Tibial artery (tissue), 4 donors: ENCODE data around the gene CCND2.
A peak's percentile ranks its signal among the peaks of the same experiment; 100 is the strongest.

ENCODE experiments used
- DNase-seq, 2 donors: peaks; one replicate each; pipeline ENCODE4 v3.0.0-alpha.2; 2019
- H3K27ac ChIP-seq, 2 donors: fragments of 200-600 bp; sonication (generic) in 1 of 2; 1 replicate in 1 of 2; 2 replicates in 1 of 2; pipeline ENCODE4 v1.5.1; 2018 to 2019; ENCODE audit warnings: mild to moderate bottlenecking in 1 of 2
- H3K27me3 ChIP-seq, 2 donors: fragments of 200-600 bp; sonication (generic) in 1 of 2; one replicate each; pipeline versions ENCODE4 v1.5.1 to v1.6.0; 2016 to 2019
- H3K36me3 ChIP-seq, 3 donors: fragments of 200-600 bp; sonication (generic) in 2 of 3; one replicate each; pipeline ENCODE4 v1.5.1; 2016 to 2019; ENCODE audit warnings: mild to moderate bottlenecking in 2 of 3
- H3K4me1 ChIP-seq, 4 donors: fragments of 200-600 bp; sonication (generic) in 2 of 4; 1 replicate in 3 of 4; 2 replicates in 1 of 4; pipeline ENCODE4 v1.5.1; 2016 to 2019
- H3K4me3 ChIP-seq, 2 donors: fragments of 200-600 bp; sonication (generic) in 1 of 2; 1 replicate in 1 of 2; 2 replicates in 1 of 2; pipeline ENCODE4 v1.5.1; 2018 to 2019; ENCODE audit warnings: mild to moderate bottlenecking in 2 of 2
- H3K9me3 ChIP-seq, 3 donors: fragments of 200-600 bp; sonication (generic) in 1 of 3; one replicate each; pipeline ENCODE4 v1.5.1; 2016 to 2019
- CTCF ChIP-seq, 2 experiments: fragments of 200-600 bp in 1 of 2; fragments of 450-650 bp in 1 of 2; IDR thresholded peaks; one replicate each; pipeline ENCODE4 v1.5.1; 2017 to 2019; ENCODE audit warnings: antibody characterized with exemption in 2 of 2, mild to moderate bottlenecking in 1 of 2, moderate library complexity in 1 of 2
- intact Hi-C: fragments of 100-400 bp; cut with DNase I; formaldehyde crosslinking; loops from one replicate; pipeline ENCODE4 v1.15.0; 2023; ENCODE audit warnings: low total_unique reads

The CCND2 gene

GRCh38 chr12:4273652-4274395 is at the start of gene CCND2:
CCND2 (plus strand) TSS chr12:4273762; CDS start chr12:4274041, 279 bp downstream.
- H3K4me3 ChIP-seq: peak within 1 kb of the TSS; percentile 68 to 86
- DNase-seq: peak; percentile 93 to 96
- peaks cover 0 to 19% of the 10 kb centered on the region in 2 donors for H3K27me3 ChIP-seq
- no peaks in the 10 kb centered on the region for H3K9me3 ChIP-seq
- peaks cover 0 to 6% (median 4%) of the 10 kb centered on the region in 3 donors for H3K36me3 ChIP-seq
- peaks cover 0 to 75% (median 67%) of the 10 kb centered on the region in 4 donors for H3K4me1 ChIP-seq
- intact Hi-C loops: no loop called here
- TF ChIP-seq CTCF (IDR thresholded peaks at IDR 0.05): no peak
- peak within 1 kb of the TSS; percentile 91 to 93 for H3K27ac ChIP-seq

- H3K27me3 ChIP-seq: peaks cover 0 to 11% of the 10 kb centered on the region in 2 donors
- intact Hi-C loops: no loop called here
- H3K4me1 ChIP-seq: no peaks in the 10 kb centered on the region
- H3K36me3 ChIP-seq: peaks cover 0 to 6% (median 0%) of the 10 kb centered on the region in 3 donors
- no peak for TF ChIP-seq CTCF (IDR thresholded peaks at IDR 0.05)
- DNase-seq: no peak
- no peaks in the 10 kb centered on the region for H3K9me3 ChIP-seq
- no peak overlapping the region for H3K4me3 ChIP-seq
- H3K27ac ChIP-seq: no peak overlapping the region
These were observed 49.2 kb upstream of the CCND2 start for GRCh38 chr12:4224206-4224889.

GRCh38 chr12:4225571-4225970 is 48.0 kb upstream of the CCND2 start:
- H3K4me1 ChIP-seq: no peaks in the 10 kb centered on the region
- no peak for DNase-seq
- no peaks in the 10 kb centered on the region for H3K9me3 ChIP-seq
- TF ChIP-seq CTCF (IDR thresholded peaks at IDR 0.05): no peak
- intact Hi-C loops: no loop called here
- H3K27me3 ChIP-seq: peaks cover 0 to 17% of the 10 kb centered on the region in 2 donors
- H3K4me3 ChIP-seq: no peak overlapping the region
- peaks cover 0 to 6% (median 0%) of the 10 kb centered on the region in 3 donors for H3K36me3 ChIP-seq
- no peak overlapping the region for H3K27ac ChIP-seq

- Histone ChIP-seq H3K36me3 (peaks cover 0 to 6% (median 0%) of the 10 kb centered on the region in 3 donors), H3K9me3 (no peaks in the 10 kb centered on the region), H3K4me3 (no peak overlapping the region), H3K4me1 (no peaks in the 10 kb centered on the region), H3K27ac (no peak overlapping the region), H3K27me3 (peaks cover 0 to 22% of the 10 kb centered on the region in 2 donors)
- no peak for TF ChIP-seq CTCF (IDR thresholded peaks at IDR 0.05)
- intact Hi-C loops: no loop called here
- no peak for DNase-seq
These were observed 46.5 kb upstream of the CCND2 start for GRCh38 chr12:4227046-4227445.

- intact Hi-C loops: no loop called here
- Histone ChIP-seq H3K36me3 (no peaks in the 10 kb centered on the region), H3K9me3 (no peaks in the 10 kb centered on the region), H3K4me1 (no peaks in the 10 kb centered on the region), H3K4me3 (no peak overlapping the region), H3K27ac (no peak overlapping the region), H3K27me3 (peaks cover 0 to 22% of the 10 kb centered on the region in 2 donors)
- TF ChIP-seq CTCF (IDR thresholded peaks at IDR 0.05): no peak
- no peak for DNase-seq
These were observed 45.4 kb upstream of the CCND2 start for GRCh38 chr12:4228122-4228580.
